HG02938 (cell line): Measurements from ENCODE around the gene RFX2.

Experiments used
- ATAC-seq: cut with Tn5 transposase; IDR thresholded peaks from one replicate; pipeline ENCODE4 v1.9.1; 2021; ENCODE audit warnings: mild to moderate bottlenecking, moderate library complexity; ENCODE audit not compliant: unreplicated experiment

Gene RFX2

GRCh38 chr19:6061376-6062130 lies 48.7 kb downstream of the RFX2 start:
- ATAC-seq, result no peak

DNA sequence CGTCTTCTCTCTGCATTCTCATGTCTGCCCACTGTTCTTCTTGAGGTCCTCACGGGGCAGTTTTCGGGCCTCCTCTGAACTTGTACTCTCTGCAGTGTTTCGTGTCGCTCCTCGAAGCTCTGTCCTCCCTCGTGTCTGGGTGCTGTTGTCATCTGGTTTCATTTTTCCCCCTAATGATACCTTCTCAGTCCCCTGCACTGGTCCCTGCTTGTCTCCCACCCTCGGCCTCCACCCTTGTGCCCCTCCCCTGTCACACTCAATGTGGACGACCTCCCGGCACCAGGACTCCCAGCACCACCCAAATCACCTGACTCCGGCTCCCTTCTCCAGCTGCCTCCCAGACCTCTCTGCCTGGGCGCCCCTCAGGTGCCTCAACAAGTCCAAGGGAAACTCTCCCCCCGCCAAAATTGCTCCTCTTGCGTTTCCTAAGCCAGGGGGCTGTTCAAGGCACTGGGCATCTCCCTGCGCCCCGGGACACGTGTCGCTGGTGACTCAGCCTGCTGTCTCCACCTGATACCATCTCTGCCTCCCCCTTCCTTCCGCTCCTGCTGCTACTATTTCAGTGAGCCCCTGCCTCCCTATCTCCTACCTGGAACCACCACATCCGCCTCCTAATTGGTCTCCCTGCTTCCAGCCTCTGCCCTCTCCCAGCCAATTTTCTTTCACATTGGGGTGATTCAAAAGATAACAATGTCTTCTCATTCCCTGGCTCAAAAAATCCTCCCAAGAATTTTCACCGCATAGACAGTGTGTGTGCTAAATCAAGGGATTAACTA lies 49.5 kb downstream of the RFX2 start:
- no peak for ATAC-seq

DNA sequence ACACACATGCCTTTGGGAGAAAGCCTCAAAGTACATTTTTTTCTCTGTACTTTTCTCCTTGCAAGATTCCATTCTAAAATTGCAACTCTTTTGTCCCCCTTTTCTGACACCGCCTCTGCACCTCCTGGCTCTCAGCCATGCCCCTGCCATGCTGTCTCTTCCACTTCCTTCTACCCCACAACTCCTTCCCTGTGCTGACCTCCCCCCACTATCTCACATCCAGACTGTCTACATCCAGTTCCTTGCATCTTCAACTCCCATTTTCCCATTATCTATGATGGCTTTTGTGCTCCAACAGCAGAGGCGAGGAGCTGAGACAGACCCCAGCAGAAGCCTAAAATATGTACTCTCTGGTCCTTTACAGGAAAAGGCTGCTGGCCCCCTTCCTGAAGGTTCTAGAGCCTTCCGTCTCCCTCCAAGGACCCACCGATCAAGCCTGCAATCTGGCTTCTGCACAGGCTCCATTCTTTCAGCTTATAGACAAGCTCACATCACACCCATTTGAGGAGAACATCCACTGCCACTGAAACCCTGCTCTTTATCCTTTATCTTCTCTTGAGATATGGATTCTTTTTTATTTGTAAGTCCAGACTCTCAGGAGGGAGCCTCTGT lies 50.2 kb downstream of the RFX2 start:
- ATAC-seq, result no peak

GRCh38 chr19:6059396-6059947 lies 50.8 kb downstream of the RFX2 start:
- no peak for ATAC-seq

GRCh38 chr19:6058518-6059201 lies 51.6 kb downstream of the RFX2 start:
- ATAC-seq, result no peak

- no peak for ATAC-seq
Observed at GRCh38 chr19:6057651-6058517, 52.4 kb downstream of the RFX2 start.

GRCh38 chr19:6056801-6057650 lies 53.3 kb downstream of the RFX2 start:
- ATAC-seq, result no peak

DNA sequence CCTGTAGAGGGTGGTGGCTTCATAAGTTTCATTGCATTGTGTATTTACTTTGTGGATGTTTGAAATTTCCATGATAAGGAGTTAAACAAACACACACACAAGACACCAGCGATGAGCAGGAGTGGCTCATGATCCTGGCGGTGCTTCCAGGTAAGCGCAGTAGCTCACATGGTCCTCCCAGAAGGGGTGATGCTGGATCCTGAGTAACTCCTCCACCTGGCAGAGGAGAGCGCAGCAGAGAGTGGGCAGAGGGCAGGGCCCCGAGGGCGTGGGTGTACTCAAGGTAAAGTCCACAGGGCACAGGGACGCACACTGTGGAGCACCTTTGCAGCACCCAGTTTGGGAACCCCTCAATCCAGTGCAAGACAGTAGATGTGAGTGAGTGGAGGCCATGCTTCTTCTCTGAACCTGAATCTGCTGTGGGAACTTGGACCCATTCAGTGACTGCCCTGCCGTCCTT lies 54.0 kb downstream of the RFX2 start:
- ATAC-seq, result no peak

DNA sequence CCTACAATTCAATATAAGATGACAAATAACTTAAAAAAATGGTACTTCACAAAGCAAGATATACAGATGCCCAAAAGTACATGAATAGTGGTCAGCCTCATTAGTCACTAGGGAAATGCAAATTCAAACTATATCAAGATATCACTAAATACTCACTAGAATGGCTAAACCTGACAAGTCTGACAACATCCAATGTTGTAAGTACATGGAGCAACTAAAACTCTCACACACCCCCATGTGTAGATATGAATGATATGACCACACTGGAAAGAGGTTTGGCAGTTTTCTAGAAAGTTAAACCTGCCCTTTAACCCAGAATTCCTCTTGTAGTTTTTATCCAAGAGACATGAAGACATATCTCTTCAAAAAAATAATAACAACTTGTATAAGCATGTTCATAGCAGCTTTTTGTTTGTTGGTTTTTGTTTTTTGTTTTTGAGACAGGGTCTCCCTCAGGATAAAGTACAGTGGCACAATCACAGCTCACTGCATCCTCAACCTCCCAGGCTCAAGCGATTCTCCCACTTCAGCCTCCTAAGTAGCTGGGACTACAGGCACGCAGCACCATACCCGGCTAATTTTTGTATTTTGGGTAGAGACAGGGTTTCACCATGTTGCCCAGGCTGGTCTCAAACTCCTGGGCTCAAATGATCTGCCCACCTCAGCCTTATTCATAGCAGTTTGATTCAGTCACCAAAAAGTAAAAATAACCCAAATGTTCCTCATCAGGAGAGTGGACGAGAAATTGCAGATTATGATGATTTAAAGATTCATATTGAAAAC lies 55.1 kb downstream of the RFX2 start:
- no peak for ATAC-seq

GRCh38 chr19:6048793-6049405 lies 61.4 kb downstream of the RFX2 start:
- ATAC-seq, result no peak

- ATAC-seq, result no peak
Observed at GRCh38 chr19:6048348-6048747, 62.0 kb downstream of the RFX2 start.

- ATAC-seq, result no peak
Observed at GRCh38 chr19:6047741-6048251, 62.5 kb downstream of the RFX2 start.

DNA sequence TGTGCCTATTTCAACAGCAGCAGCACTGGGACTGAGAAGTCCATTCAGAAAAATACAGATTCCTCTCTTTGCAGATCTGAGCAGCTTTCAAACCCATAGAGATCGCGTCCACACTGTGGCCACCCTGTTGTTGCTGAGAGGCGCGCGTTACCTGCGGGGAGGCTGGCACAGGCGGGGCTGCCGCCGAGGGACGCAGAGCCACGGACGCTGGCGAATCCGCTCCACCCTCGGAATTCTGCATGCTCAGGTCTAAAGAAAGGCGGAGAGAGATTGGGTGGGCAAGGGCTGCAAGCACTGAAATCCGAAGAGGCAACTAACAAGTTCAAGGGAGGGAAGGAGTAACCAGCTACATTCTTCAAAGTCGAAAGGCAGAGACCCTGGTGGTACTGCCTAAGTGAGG lies 63.0 kb downstream of the RFX2 start:
- no peak for ATAC-seq

DNA sequence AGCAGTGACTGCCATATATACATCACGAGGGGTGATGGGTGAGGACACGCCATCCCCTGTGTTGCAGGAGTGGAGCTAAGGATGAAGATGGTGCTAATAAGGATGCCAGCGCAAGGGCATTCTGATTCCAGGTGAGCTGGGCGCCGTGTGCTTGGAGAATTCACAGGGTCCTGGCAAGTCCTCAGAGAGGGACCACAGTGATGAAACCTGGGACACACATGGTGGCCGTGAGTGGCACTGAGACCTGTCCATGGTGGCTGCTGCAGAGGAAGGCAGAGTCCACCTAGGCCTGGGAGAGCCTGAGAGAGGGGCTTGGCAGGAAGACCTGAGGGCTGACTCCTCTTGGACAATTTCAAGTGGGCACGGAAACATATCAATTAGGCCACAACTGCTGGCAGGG lies 65.2 kb downstream of the RFX2 start:
- no peak for ATAC-seq

DNA sequence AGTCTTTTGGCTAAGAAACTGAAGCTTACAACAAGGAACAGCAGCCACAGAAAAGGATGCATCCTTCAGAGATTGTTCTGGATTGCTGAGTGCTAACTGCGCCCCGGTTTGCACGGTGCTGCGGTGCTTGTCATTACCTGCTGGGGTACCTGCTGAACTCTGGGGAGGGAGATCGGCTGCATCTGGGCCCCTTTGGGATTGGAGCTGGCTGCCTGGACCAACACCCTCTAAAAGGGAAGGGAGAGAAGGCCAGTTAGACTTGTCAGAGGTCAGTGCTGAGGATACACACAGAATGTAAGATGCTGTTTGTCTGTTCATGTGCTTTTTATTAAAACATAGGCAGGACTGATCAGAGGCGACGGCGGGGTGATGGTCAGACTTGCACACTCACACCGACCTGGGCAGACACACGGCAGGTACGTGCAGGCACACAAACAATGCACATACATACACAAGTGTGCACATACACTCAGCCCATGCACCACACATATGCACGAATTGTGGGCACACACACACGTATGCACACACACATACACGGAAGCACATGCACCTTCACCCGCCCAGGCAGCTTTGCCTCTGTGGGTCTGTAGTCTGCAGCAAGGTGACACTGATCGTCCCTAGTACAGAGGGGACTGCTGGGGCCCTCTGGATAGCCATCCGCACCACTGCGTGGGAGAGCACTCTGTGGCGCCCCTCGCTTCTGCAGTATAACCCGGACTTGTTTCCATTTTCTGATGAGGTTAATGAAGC lies 66.1 kb downstream of the RFX2 start:
- ATAC-seq, result no peak

DNA sequence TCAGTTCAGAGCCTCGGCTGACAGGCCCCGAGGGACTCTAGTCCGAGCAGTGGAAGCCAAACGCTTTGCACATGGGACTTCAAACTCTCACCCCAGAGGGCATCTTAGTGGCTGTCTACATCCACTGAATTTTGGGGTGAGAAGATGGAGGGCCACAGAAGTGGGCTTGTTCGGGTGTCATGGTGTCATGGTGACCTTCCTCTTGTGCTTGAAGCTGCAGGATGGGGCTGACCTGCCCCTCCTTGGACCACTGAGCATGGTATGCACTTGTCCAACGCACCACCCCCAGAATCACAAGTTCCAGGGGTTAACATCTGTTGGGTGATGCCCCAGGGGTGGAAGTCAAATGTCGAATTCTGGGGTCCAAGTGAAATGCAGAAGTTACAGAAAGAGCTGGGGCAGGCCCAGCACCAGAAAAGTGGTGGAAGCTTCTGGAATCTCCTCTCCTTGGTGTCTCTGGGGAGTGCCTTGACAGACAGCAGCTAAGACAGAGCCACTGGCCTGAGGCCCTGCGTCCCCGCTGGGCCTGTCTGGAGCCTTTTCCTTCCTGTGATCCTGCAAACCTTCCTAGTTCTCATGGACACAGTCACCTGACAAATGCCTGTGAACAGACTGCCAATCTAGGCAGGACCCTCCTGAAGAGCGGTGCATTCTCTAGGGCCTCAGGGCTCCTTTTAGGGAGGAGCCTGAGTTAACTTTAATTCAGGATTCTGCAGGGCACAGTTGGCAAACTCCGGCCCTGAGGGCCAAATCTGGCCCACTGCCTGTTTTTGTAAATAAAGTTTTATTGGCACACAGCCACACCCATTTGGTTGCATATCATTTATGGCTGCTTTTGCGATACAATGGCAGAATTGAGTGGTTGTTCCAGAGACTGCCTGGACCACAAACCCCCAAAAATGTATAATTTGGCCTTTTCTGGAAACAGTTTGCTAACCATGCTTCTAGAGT lies 67.2 kb downstream of the RFX2 start:
- ATAC-seq, result no peak
